ENCODE measurements around the gene RASGEF1C.
"Not testable (repeated sequence)": the region's sequence is repeated elsewhere in the genome, so short reads cannot be mapped to it uniquely, and the experiment has no call there.

The RASGEF1C gene

GRCh38 chr5:180096616-180097015 lies 112.4 kb downstream of the RASGEF1C start:
- Histone ChIP-seq H2AFZ (ENCODE audit: low read length, unreplicated experiment) (no peak overlapping the region), H3K4me3 (ENCODE audit: low read depth, low read length) (no peak overlapping the region), H3K27ac (ENCODE audit: low read depth, low read length) (no peak overlapping the region), H3K27me3 (ENCODE audit: insufficient read depth, low read length) (no peaks in the 10 kb centered on the region), H3K36me3 (ENCODE audit: insufficient read depth, low read length) (no peaks in the 10 kb centered on the region), H3K4me1 (ENCODE audit: control insufficient read depth, insufficient read depth, low read length, unreplicated experiment) (no peaks in the 10 kb centered on the region), H3K79me2 (ENCODE audit: control insufficient read depth, insufficient read depth, low read length, unreplicated experiment) (no peaks in the 10 kb centered on the region)

DNA sequence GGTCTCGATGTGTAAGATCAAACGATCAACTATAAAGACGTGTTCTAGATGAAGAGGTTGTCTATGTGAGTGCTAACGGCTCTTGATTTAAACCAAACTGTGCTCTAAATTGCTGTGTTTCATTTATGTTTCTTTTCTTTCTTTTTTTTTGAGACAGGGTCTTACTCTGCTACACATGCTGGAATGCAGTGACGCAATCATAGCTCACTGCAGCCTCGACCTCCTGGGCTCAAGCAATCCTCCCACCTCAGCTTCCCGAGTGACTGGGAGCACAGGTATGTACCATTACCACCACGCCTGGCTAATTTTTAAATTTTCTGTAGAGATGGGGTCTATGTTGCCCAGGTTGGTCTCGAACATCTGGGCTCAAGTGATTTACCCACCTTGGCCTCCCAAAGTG lies 113.5 kb downstream of the RASGEF1C start:
- no peak overlapping the region for H2AFZ ChIP-seq (ENCODE audit: low read length, unreplicated experiment)
- no peak overlapping the region for H3K4me3 ChIP-seq (ENCODE audit: low read depth, low read length)
- H3K27me3 ChIP-seq (ENCODE audit: insufficient read depth, low read length) = no peaks in the 10 kb centered on the region
- no peaks in the 10 kb centered on the region for H3K79me2 ChIP-seq (ENCODE audit: control insufficient read depth, insufficient read depth, low read length, unreplicated experiment)
- H3K4me1 ChIP-seq (ENCODE audit: control insufficient read depth, insufficient read depth, low read length, unreplicated experiment) = no peaks in the 10 kb centered on the region
- H3K36me3 ChIP-seq (ENCODE audit: insufficient read depth, low read length) = no peaks in the 10 kb centered on the region
- no peak overlapping the region for H3K27ac ChIP-seq (ENCODE audit: low read depth, low read length)

GRCh38 chr5:180093651-180094382 lies 115.2 kb downstream of the RASGEF1C start:
- Histone ChIP-seq H3K4me1 (ENCODE audit: control insufficient read depth, insufficient read depth, low read length, unreplicated experiment) (no peaks in the 10 kb centered on the region), H3K27me3 (ENCODE audit: insufficient read depth, low read length) (no peaks in the 10 kb centered on the region), H3K27ac (ENCODE audit: low read depth, low read length) (no peak overlapping the region), H3K36me3 (ENCODE audit: insufficient read depth, low read length) (no peaks in the 10 kb centered on the region), H3K4me3 (ENCODE audit: low read depth, low read length) (no peak overlapping the region), H2AFZ (ENCODE audit: low read length, unreplicated experiment) (no peak overlapping the region), H3K79me2 (ENCODE audit: control insufficient read depth, insufficient read depth, low read length, unreplicated experiment) (no peaks in the 10 kb centered on the region)

GRCh38 chr5:180093241-180093640 lies 115.8 kb downstream of the RASGEF1C start:
- no peak overlapping the region for H3K27ac ChIP-seq (ENCODE audit: low read depth, low read length)
- H3K4me1 ChIP-seq (ENCODE audit: control insufficient read depth, insufficient read depth, low read length, unreplicated experiment) = no peaks in the 10 kb centered on the region
- H3K4me3 ChIP-seq (ENCODE audit: low read depth, low read length) = no peak overlapping the region
- no peak overlapping the region for H2AFZ ChIP-seq (ENCODE audit: low read length, unreplicated experiment)
- H3K79me2 ChIP-seq (ENCODE audit: control insufficient read depth, insufficient read depth, low read length, unreplicated experiment) = no peaks in the 10 kb centered on the region
- no peaks in the 10 kb centered on the region for H3K27me3 ChIP-seq (ENCODE audit: insufficient read depth, low read length)
- H3K36me3 ChIP-seq (ENCODE audit: insufficient read depth, low read length) = no peaks in the 10 kb centered on the region

- Histone ChIP-seq H3K27me3 (ENCODE audit: insufficient read depth, low read length) (no peaks in the 10 kb centered on the region), H3K4me3 (ENCODE audit: low read depth, low read length) (peak overlapping the region; percentile 80), H3K27ac (ENCODE audit: low read depth, low read length) (no peak overlapping the region), H3K79me2 (ENCODE audit: control insufficient read depth, insufficient read depth, low read length, unreplicated experiment) (no peaks in the 10 kb centered on the region), H3K4me1 (ENCODE audit: control insufficient read depth, insufficient read depth, low read length, unreplicated experiment) (no peaks in the 10 kb centered on the region), H2AFZ (ENCODE audit: low read length, unreplicated experiment) (peak overlapping the region; percentile 29), H3K36me3 (ENCODE audit: insufficient read depth, low read length) (no peaks in the 10 kb centered on the region)
These were observed 118.1 kb downstream of the RASGEF1C start for GRCh38 chr5:180090769-180091546.

- H3K79me2 ChIP-seq (ENCODE audit: control insufficient read depth, insufficient read depth, low read length, unreplicated experiment) = no peaks in the 10 kb centered on the region
- peak overlapping the region; percentile 79 for H2AFZ ChIP-seq (ENCODE audit: low read length, unreplicated experiment)
- H3K36me3 ChIP-seq (ENCODE audit: insufficient read depth, low read length) = no peaks in the 10 kb centered on the region
- no peaks in the 10 kb centered on the region for H3K27me3 ChIP-seq (ENCODE audit: insufficient read depth, low read length)
- peak overlapping the region; percentile 80 for H3K4me3 ChIP-seq (ENCODE audit: low read depth, low read length)
- H3K27ac ChIP-seq (ENCODE audit: low read depth, low read length) = no peak overlapping the region
- no peaks in the 10 kb centered on the region for H3K4me1 ChIP-seq (ENCODE audit: control insufficient read depth, insufficient read depth, low read length, unreplicated experiment)
These were observed 118.8 kb downstream of the RASGEF1C start for GRCh38 chr5:180090098-180090768.

DNA sequence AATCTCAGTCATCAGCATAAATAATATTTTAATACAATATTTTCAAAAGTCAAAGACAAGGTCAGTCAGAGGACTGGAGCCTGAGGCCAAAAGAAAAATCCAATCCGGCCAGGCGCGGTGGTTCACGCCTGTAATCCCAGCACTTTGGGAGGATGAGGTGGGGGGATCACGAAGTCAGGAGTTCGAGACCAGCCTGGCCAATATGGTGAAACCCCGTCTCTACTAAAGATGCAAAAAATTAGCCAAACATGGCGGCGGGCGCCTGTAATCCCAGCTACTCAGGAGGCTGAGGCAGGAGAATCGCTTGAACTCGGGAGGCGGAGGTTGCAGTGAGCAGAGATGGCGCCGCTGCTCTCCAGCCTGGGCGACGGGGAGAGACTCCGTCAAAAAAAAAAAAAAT lies 119.4 kb downstream of the RASGEF1C start:
- H2AFZ ChIP-seq (ENCODE audit: low read length, unreplicated experiment); H3K27ac ChIP-seq (ENCODE audit: low read depth, low read length): not testable (repeated sequence)
- H3K4me3 ChIP-seq (ENCODE audit: low read depth, low read length) = peak overlapping the region; percentile 80

GRCh38 chr5:180088561-180088960 lies 120.5 kb downstream of the RASGEF1C start:
- peaks cover 12% of the 10 kb centered on the region; the same call in 1 of the 2 replicates for H3K27me3 ChIP-seq (ENCODE audit: insufficient read depth, low read length)

More for the DNA sequence above, 119.4 kb downstream of the RASGEF1C start:
- not testable (repeated sequence) for H3K79me2 ChIP-seq (ENCODE audit: control insufficient read depth, insufficient read depth, low read length, unreplicated experiment); H3K27me3 ChIP-seq (ENCODE audit: insufficient read depth, low read length); H3K36me3 ChIP-seq (ENCODE audit: insufficient read depth, low read length); H3K4me1 ChIP-seq (ENCODE audit: control insufficient read depth, insufficient read depth, low read length, unreplicated experiment)

GRCh38 chr5:180086816-180087399 lies 122.1 kb downstream of the RASGEF1C start:
- Histone ChIP-seq H2AFZ (ENCODE audit: low read length, unreplicated experiment) (no peak overlapping the region), H3K79me2 (ENCODE audit: control insufficient read depth, insufficient read depth, low read length, unreplicated experiment) (no peaks in the 10 kb centered on the region), H3K27ac (ENCODE audit: low read depth, low read length) (no peak overlapping the region), H3K36me3 (ENCODE audit: insufficient read depth, low read length) (no peaks in the 10 kb centered on the region), H3K4me3 (ENCODE audit: low read depth, low read length) (no peak overlapping the region), H3K27me3 (ENCODE audit: insufficient read depth, low read length) (peaks cover 27% of the 10 kb centered on the region), H3K4me1 (ENCODE audit: control insufficient read depth, insufficient read depth, low read length, unreplicated experiment) (no peaks in the 10 kb centered on the region)

More at GRCh38 chr5:180088561-180088960, 120.5 kb downstream of the RASGEF1C start:
- Histone ChIP-seq H3K36me3 (ENCODE audit: insufficient read depth, low read length) (no peaks in the 10 kb centered on the region), H3K4me3 (ENCODE audit: low read depth, low read length) (no peak overlapping the region), H3K79me2 (ENCODE audit: control insufficient read depth, insufficient read depth, low read length, unreplicated experiment) (no peaks in the 10 kb centered on the region), H3K27ac (ENCODE audit: low read depth, low read length) (no peak overlapping the region), H2AFZ (ENCODE audit: low read length, unreplicated experiment) (no peak overlapping the region), H3K4me1 (ENCODE audit: control insufficient read depth, insufficient read depth, low read length, unreplicated experiment) (no peaks in the 10 kb centered on the region)

DNA sequence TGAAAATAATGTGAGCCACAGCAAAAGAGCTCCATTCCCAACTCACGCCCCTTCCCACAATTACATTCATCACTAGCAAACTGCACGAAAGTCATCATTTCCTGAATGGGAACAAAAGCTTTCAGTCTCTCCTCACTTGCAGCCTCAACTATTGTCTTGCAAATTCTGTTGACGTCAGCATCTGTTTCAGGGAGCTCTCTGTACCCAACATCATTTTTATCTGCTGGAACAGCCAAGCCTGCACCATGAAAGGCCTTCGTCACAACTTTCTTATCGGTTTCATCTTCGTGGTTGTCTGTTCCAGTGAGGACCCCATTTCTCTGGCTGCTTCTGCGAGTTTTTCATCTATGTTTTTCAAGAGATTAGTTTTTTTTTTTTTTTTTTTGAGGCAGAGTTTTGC lies 123.2 kb downstream of the RASGEF1C start:
- Histone ChIP-seq H2AFZ (ENCODE audit: low read length, unreplicated experiment) (no peak overlapping the region), H3K27ac (ENCODE audit: low read depth, low read length) (no peak overlapping the region), H3K36me3 (ENCODE audit: insufficient read depth, low read length) (no peaks in the 10 kb centered on the region), H3K4me1 (ENCODE audit: control insufficient read depth, insufficient read depth, low read length, unreplicated experiment) (no peaks in the 10 kb centered on the region), H3K79me2 (ENCODE audit: control insufficient read depth, insufficient read depth, low read length, unreplicated experiment) (no peaks in the 10 kb centered on the region), H3K27me3 (ENCODE audit: insufficient read depth, low read length) (peaks cover 37% of the 10 kb centered on the region), H3K4me3 (ENCODE audit: low read depth, low read length) (no peak overlapping the region)
